H1 (cell line): Measurements from ENCODE around the gene DUSP9. TPM values are rescaled to one million over a fixed set of nuclear protein-coding genes. Genes with fewer than 3 reads are reported as not detected.
"Not testable (repeated sequence)": the region's sequence is repeated elsewhere in the genome, so short reads cannot be mapped to it uniquely, and the experiment has no call there.

ENCODE experiments used
- CTCF ChIA-PET: fragments of 300-600 bp; sonication (Branson Sonifier 250); formaldehyde crosslinking; loops from one replicate; lab custom pipeline; 2021; ENCODE audit not compliant: partially characterized antibody; lab: Charles Lee
- POLR2A ChIA-PET: fragments of 300-600 bp; sonication (Branson Sonifier 250); formaldehyde crosslinking; loops from one replicate; lab custom pipeline; 2021; ENCODE audit warnings: inconsistent platforms; ENCODE audit not compliant: partially characterized antibody; lab: Charles Lee
- DNase-seq, 2 experiments: peaks; one replicate each; pipeline versions ENCODE4 v3.0.0 to v3.0.0-alpha.2; 2010 to 2022; ENCODE audit warnings: low spot score in 2 of 2, low read depth in 1 of 2, mixed read lengths in 1 of 2
- FAIRE-seq: peaks from 2 replicates; lab custom pipeline; 2011; peaks lifted over from hg19 to GRCh38; lab: Jason Lieb, UNC
- H2AFZ ChIP-seq: 2 replicates; pipeline ENCODE4 v1.8.1; 2012; ENCODE audit warnings: low read length, inconsistent platforms
- H2AK5ac ChIP-seq: 2 replicates; pipeline ENCODE4 v1.6.1; 2013; ENCODE audit warnings: low read depth, low read length
- H2BK120ac ChIP-seq: replicated peaks from 2 replicates; pipeline ENCODE3; 2013; ENCODE audit warnings: low read depth, low read length, inconsistent platforms
- H2BK12ac ChIP-seq: 2 replicates; pipeline ENCODE4 v1.6.1; 2013; ENCODE audit warnings: low read depth, low read length
- H2BK15ac ChIP-seq: 2 replicates; pipeline ENCODE4 v1.6.1; 2013; ENCODE audit warnings: low read length
- H2BK20ac ChIP-seq: 2 replicates; pipeline ENCODE4 v1.6.1; 2013; ENCODE audit warnings: low read length
- H2BK5ac ChIP-seq: 2 replicates; pipeline ENCODE4 v1.6.1; 2013; ENCODE audit warnings: low read depth, low read length
- H3K14ac ChIP-seq: 2 replicates; pipeline ENCODE4 v1.6.1; 2013; ENCODE audit warnings: inconsistent platforms; ENCODE audit not compliant: insufficient read length
- H3K18ac ChIP-seq: 2 replicates; pipeline ENCODE4 v1.6.1; 2013; ENCODE audit warnings: low read length; ENCODE audit errors: extremely low read depth
- H3K23ac ChIP-seq: 2 replicates; pipeline ENCODE4 v1.6.1; 2013; ENCODE audit warnings: inconsistent platforms; ENCODE audit not compliant: insufficient read length
- H3K23me2 ChIP-seq: 2 replicates; pipeline ENCODE4 v1.6.1; 2013; ENCODE audit warnings: low read depth, low read length
- H3K27ac ChIP-seq: 2 replicates; pipeline ENCODE4 v1.6.1; 2011; ENCODE audit warnings: low read depth, low read length, inconsistent platforms
- H3K27me3 ChIP-seq, 4 experiments: replicated peaks in 1 of 4; 1 replicate in 1 of 4; 2 replicates in 3 of 4; pipeline versions ENCODE4 v1.6.1 to v1.8.1; 2011 to 2013; ENCODE audit warnings: low read length in 3 of 4, mild to moderate bottlenecking in 3 of 4, inconsistent platforms in 2 of 4, mixed read lengths in 2 of 4, moderate library complexity in 1 of 4; ENCODE audit not compliant: control insufficient read depth in 3 of 4, insufficient read depth in 3 of 4; ENCODE audit errors: extremely low read depth in 1 of 4
- H3K36me3 ChIP-seq, 4 experiments: 2 replicates each; pipeline versions ENCODE4 v1.6.1 to v1.8.1; 2011 to 2013; ENCODE audit warnings: mild to moderate bottlenecking in 4 of 4, low read length in 3 of 4, moderate library complexity in 2 of 4, control low read depth in 1 of 4, inconsistent platforms in 1 of 4; ENCODE audit not compliant: insufficient read depth in 4 of 4, control insufficient read depth in 2 of 4
- H3K4ac ChIP-seq: replicated peaks from 2 replicates; pipeline ENCODE3; 2013; ENCODE audit warnings: low read length, low read depth, mixed read lengths, inconsistent platforms; ENCODE audit not compliant: insufficient read length
- H3K4me1 ChIP-seq, 4 experiments: replicated peaks in 1 of 4; 1 replicate in 1 of 4; 2 replicates in 3 of 4; pipeline versions ENCODE4 v1.6.1 to v1.8.1; 2011 to 2013; ENCODE audit warnings: low read length in 3 of 4, inconsistent platforms in 2 of 4, mixed read lengths in 1 of 4; ENCODE audit not compliant: insufficient read depth in 4 of 4, control insufficient read depth in 3 of 4
- H3K4me2 ChIP-seq, 2 experiments: 2 replicates each; pipeline versions ENCODE4 v1.6.1 to v1.8.1; 2011 to 2013; ENCODE audit warnings: low read depth in 2 of 2, low read length in 2 of 2, control low read depth in 1 of 2, inconsistent platforms in 1 of 2, mild to moderate bottlenecking in 1 of 2; ENCODE audit not compliant: insufficient read depth in 1 of 2
- H3K4me3 ChIP-seq, 4 experiments: fragments of 200-600, 300-600 bp in 1 of 4; sonication (generic), shearing (Covaris generic), sonication (Bioruptor Twin) in 1 of 4; 2 replicates each; pipeline versions ENCODE4 v1.5.1 to v1.8.1; 2011 to 2016; ENCODE audit warnings: low read length in 4 of 4, low read depth in 3 of 4, control low read depth in 2 of 4, inconsistent platforms in 2 of 4, mild to moderate bottlenecking in 2 of 4, mixed read lengths in 1 of 4, moderate library complexity in 1 of 4; ENCODE audit not compliant: insufficient read depth in 2 of 4; ENCODE audit errors: extremely low read depth in 1 of 4
- H3K56ac ChIP-seq: replicated peaks from 2 replicates; pipeline ENCODE3; 2013; ENCODE audit warnings: low read depth, mild to moderate bottlenecking, mixed read lengths, low read length, inconsistent platforms; ENCODE audit not compliant: insufficient read length
- H3K79me1 ChIP-seq: 2 replicates; pipeline ENCODE4 v1.6.1; 2013; ENCODE audit warnings: low read depth, low read length, control low read depth
- H3K79me2 ChIP-seq, 2 experiments: 2 replicates each; pipeline versions ENCODE4 v1.6.1 to v1.8.1; 2012 to 2013; ENCODE audit warnings: low read length in 2 of 2, mild to moderate bottlenecking in 2 of 2, inconsistent platforms in 1 of 2; ENCODE audit not compliant: insufficient read depth in 2 of 2, control insufficient read depth in 1 of 2
- H3K9ac ChIP-seq, 4 experiments: replicated peaks in 1 of 4; 1 replicate in 1 of 4; 2 replicates in 3 of 4; pipeline versions ENCODE4 v1.6.1 to v1.8.1; 2011 to 2013; ENCODE audit warnings: low read depth in 3 of 4, low read length in 3 of 4, control low read depth in 2 of 4, mild to moderate bottlenecking in 2 of 4, moderate library complexity in 2 of 4, inconsistent platforms in 1 of 4; ENCODE audit errors: extremely low read depth in 1 of 4
- H3K9me3 ChIP-seq, 2 experiments: 2 replicates each; pipeline versions ENCODE4 v1.6.1 to v1.8.1; 2012 to 2013; ENCODE audit warnings: mild to moderate bottlenecking in 2 of 2, moderate library complexity in 2 of 2, control low read depth in 1 of 2, inconsistent platforms in 1 of 2, low read depth in 1 of 2, low read length in 1 of 2, mixed read lengths in 1 of 2; ENCODE audit not compliant: insufficient read depth in 2 of 2
- H4K20me1 ChIP-seq, 2 experiments: replicated peaks in 1 of 2; 2 replicates each; pipeline versions ENCODE3 to v1.8.1; 2011 to 2013; ENCODE audit warnings: inconsistent platforms in 2 of 2, low read length in 2 of 2, mild to moderate bottlenecking in 1 of 2; ENCODE audit not compliant: insufficient read depth in 2 of 2, control insufficient read depth in 1 of 2
- H4K5ac ChIP-seq: 2 replicates; pipeline ENCODE4 v1.6.1; 2013; ENCODE audit warnings: low read length, low read depth, mixed read lengths, inconsistent platforms; ENCODE audit not compliant: insufficient read length
- H4K8ac ChIP-seq: 2 replicates; pipeline ENCODE4 v1.8.0; 2013; ENCODE audit warnings: mild to moderate bottlenecking, moderate library complexity, low read length, inconsistent platforms; ENCODE audit not compliant: insufficient read depth; ENCODE audit errors: extremely low read depth
- H4K91ac ChIP-seq: replicated peaks from 2 replicates; pipeline ENCODE3; 2013; ENCODE audit warnings: low read length, mixed read lengths, inconsistent platforms; ENCODE audit not compliant: insufficient read length
- WGBS, 2 experiments: shearing (Covaris generic) in 1 of 2; methylation state at CpG; one replicate each; pipeline versions ENCODE4 v1.1.6 to v1.1.7; 2013 to 2015; ENCODE audit warnings: low lambda C conversion rate in 2 of 2, mixed read lengths in 2 of 2, inconsistent platforms in 1 of 2, low coverage in 1 of 2, missing lambda C conversion rate in 1 of 2; ENCODE audit not compliant: insufficient replicate concordance in 2 of 2, insufficient coverage in 1 of 2, insufficient read length in 1 of 2; ENCODE audit errors: extremely low coverage in 1 of 2, missing lambda C conversion rate in 1 of 2; 5-methylcytosine and 5-hydroxymethylcytosine counted together
- polyA plus RNA-seq, 7 experiments: library from polyadenylated mRNA; depleted of rRNA in 3 of 7; stranded (reverse) in 5 of 7; unstranded in 2 of 7; fragments of >200 nt in 5 of 7; fragments of 200-250 nt in 2 of 7; gene quantifications; 1 replicate in 5 of 7; 2 replicates in 1 of 7; 4 replicates in 1 of 7; pipeline versions ENCODE4 v1.2.1 to v1.2.3, GENCODE V29; 2011 to 2013; ENCODE audit warnings: missing spikeins in 2 of 7, mixed read lengths in 2 of 7
- total RNA-seq: library from RNA; stranded (reverse); fragmentation: NEBNext Ultra II Directional; extraction: Animal tissue kit (Norgen Biotek cat#: 25700); gene quantifications from 2 replicates; pipeline ENCODE4 v1.2.1, GENCODE V29; 2021

The DUSP9 gene
- total and polyA plus RNA-seq, 2 of the 8 experiments (the other 6 are each of a cell fraction or from before 2014, with no cell fraction given) = 0.80 to 1.1 TPM

GRCh38 chrX:153699784-153700371 is 52.9 kb downstream of the DUSP9 start:
- 80% methylated on average over 1 of the region's 18 CpGs; no CpG with 5 or more reads in 1 of the 2 experiments for WGBS, 2 experiments
- not testable (repeated sequence) for H2BK5ac ChIP-seq, H3K79me2 ChIP-seq, H3K4me3 ChIP-seq, DNase-seq, H3K79me1 ChIP-seq, H2BK15ac ChIP-seq, H3K23me2 ChIP-seq, H3K18ac ChIP-seq, FAIRE-seq, H2BK12ac ChIP-seq, H3K56ac ChIP-seq, H4K8ac ChIP-seq, H3K4ac ChIP-seq, H3K23ac ChIP-seq, H3K14ac ChIP-seq, H2AFZ ChIP-seq, H2AK5ac ChIP-seq, H3K27ac ChIP-seq, H4K5ac ChIP-seq, H3K4me1 ChIP-seq, H4K20me1 ChIP-seq, H3K27me3 ChIP-seq, H3K9ac ChIP-seq, H3K9me3 ChIP-seq, H2BK120ac ChIP-seq, H3K4me2 ChIP-seq, H2BK20ac ChIP-seq, H4K91ac ChIP-seq
- POLR2A ChIA-PET = interaction anchor here (0.6 to 1.9 kb wide), 2 partner anchors 9 to 225 kb away, joined by 3 to 11 read pairs; no protein-coding TSS in a partner anchor
- peaks cover 0 to 31% (median 7%) of the 10 kb centered on the region in 4 experiments; a peak in 6 of 8 replicates for H3K36me3 ChIP-seq
- CTCF ChIA-PET = interaction anchor here (1.0 to 2.5 kb wide), 3 partner anchors 9 to 31 kb away, joined by 3 to 10 read pairs (median 5); partner anchors contain the start of gene SLC6A8
